ENCODE measurements around the gene SETBP1. TPM values are rescaled to one million over a fixed set of nuclear protein-coding genes. Genes with fewer than 3 reads are reported as not detected.
A peak's percentile ranks its signal among the peaks of the same experiment; 100 is the strongest.

Gene SETBP1
- total and polyA plus RNA-seq, 9 of the 15 experiments (the other 6 are each of a cell fraction or from before 2014, with no cell fraction given) = under 0.01 to 0.13 (median 0.04) TPM

GRCh38 chr18:45059695-45060094 lies 379.0 kb downstream of the SETBP1 start (continued):
- TF ChIP-seq, protein P1, sequence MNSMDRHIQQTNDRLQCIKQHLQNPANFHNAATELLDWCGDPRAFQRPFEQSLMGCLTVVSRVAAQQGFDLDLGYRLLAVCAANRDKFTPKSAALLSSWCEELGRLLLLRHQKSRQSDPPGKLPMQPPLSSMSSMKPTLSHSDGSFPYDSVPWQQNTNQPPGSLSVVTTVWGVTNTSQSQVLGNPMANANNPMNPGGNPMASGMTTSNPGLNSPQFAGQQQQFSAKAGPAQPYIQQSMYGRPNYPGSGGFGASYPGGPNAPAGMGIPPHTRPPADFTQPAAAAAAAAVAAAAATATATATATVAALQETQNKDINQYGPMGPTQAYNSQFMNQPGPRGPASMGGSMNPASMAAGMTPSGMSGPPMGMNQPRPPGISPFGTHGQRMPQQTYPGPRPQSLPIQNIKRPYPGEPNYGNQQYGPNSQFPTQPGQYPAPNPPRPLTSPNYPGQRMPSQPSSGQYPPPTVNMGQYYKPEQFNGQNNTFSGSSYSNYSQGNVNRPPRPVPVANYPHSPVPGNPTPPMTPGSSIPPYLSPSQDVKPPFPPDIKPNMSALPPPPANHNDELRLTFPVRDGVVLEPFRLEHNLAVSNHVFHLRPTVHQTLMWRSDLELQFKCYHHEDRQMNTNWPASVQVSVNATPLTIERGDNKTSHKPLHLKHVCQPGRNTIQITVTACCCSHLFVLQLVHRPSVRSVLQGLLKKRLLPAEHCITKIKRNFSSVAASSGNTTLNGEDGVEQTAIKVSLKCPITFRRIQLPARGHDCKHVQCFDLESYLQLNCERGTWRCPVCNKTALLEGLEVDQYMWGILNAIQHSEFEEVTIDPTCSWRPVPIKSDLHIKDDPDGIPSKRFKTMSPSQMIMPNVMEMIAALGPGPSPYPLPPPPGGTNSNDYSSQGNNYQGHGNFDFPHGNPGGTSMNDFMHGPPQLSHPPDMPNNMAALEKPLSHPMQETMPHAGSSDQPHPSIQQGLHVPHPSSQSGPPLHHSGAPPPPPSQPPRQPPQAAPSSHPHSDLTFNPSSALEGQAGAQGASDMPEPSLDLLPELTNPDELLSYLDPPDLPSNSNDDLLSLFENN (IDR thresholded peaks at IDR 0.05; ENCODE audit: low read depth in 2 of 2, low read length in 2 of 2) = peak in 1 of 2 experiments; percentile 83; a peak in 2 of 4 replicates
- no peak for TF ChIP-seq POLR2B (IDR thresholded peaks at IDR 0.05; ENCODE audit: low read depth, partially characterized antibody)
- no peak for TF ChIP-seq ZC3H8 (IDR thresholded peaks at IDR 0.05)
- no peak for TF ChIP-seq ZBTB26 (CRISPR knock-in tag; IDR thresholded peaks at IDR 0.05)
- TF ChIP-seq TRIM28 (IDR thresholded peaks at IDR 0.05) = no peak
- TF ChIP-seq ZNF551 (CRISPR knock-in tag; IDR thresholded peaks at IDR 0.05) = no peak
- no peak for TF ChIP-seq ZFP1 (CRISPR knock-in tag; IDR thresholded peaks at IDR 0.05)
- TF ChIP-seq, protein P2, sequence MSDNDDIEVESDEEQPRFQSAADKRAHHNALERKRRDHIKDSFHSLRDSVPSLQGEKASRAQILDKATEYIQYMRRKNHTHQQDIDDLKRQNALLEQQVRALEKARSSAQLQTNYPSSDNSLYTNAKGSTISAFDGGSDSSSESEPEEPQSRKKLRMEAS (CRISPR knock-in tag; IDR thresholded peaks at IDR 0.05) = no peak
- TF ChIP-seq TCF3 (CRISPR knock-in tag; IDR thresholded peaks at IDR 0.05) = peak; percentile 51
- peak; percentile 77; the same call in 1 of the 2 replicates for TF ChIP-seq POLR2AphosphoS5 (IDR thresholded peaks at IDR 0.05; ENCODE audit: control insufficient read depth, insufficient read depth, low read depth, low read length)
- no peak for TF ChIP-seq NR2C2 (CRISPR knock-in tag; IDR thresholded peaks at IDR 0.05)
- no peak for TF ChIP-seq NR2C2 (tag; IDR thresholded peaks at IDR 0.05)
- no peak for TF ChIP-seq NFATC3 (IDR thresholded peaks at IDR 0.05)
- no peak for TF ChIP-seq ZNF354B (CRISPR knock-in tag; IDR thresholded peaks at IDR 0.05)
- TF ChIP-seq ZNF165 (CRISPR knock-in tag; IDR thresholded peaks at IDR 0.05; ENCODE audit: borderline replicate concordance) = no peak
